H9 (cell line): Measurements from ENCODE around the gene ASTN2. TPM values are rescaled to one million over a fixed set of nuclear protein-coding genes. Genes with fewer than 3 reads are reported as not detected.

Source experiments
- DNase-seq: peaks from one replicate; pipeline ENCODE4 v3.0.0-alpha.2; 2017
- H2AFZ ChIP-seq: one replicate; pipeline ENCODE4 v1.6.1; 2013; ENCODE audit warnings: mild to moderate bottlenecking, low read length, control low read depth, moderate library complexity
- H2AK5ac ChIP-seq: 2 replicates; pipeline ENCODE4 v1.6.1; 2013; ENCODE audit warnings: low read length, control low read depth, mixed read lengths; ENCODE audit not compliant: insufficient read length
- H2BK120ac ChIP-seq: one replicate; pipeline ENCODE4 v1.6.1; 2013; ENCODE audit warnings: low read depth, mild to moderate bottlenecking, low read length, control low read depth, inconsistent platforms; ENCODE audit not compliant: poor library complexity, severe bottlenecking
- H2BK12ac ChIP-seq: 2 replicates; pipeline ENCODE4 v1.6.1; 2013; ENCODE audit warnings: low read length, control low read depth, mixed read lengths, low read depth; ENCODE audit not compliant: insufficient read length
- H2BK15ac ChIP-seq: 2 replicates; pipeline ENCODE4 v1.6.1; 2013; ENCODE audit warnings: low read depth, low read length, control low read depth
- H2BK20ac ChIP-seq: one replicate; pipeline ENCODE4 v1.6.1; 2013; ENCODE audit warnings: low read depth, mild to moderate bottlenecking, low read length, control low read depth, inconsistent platforms; ENCODE audit not compliant: poor library complexity, severe bottlenecking
- H2BK5ac ChIP-seq: 2 replicates; pipeline ENCODE4 v1.6.1; 2013; ENCODE audit warnings: low read length, control low read depth, mixed read lengths; ENCODE audit not compliant: insufficient read length
- H3K14ac ChIP-seq: 2 replicates; pipeline ENCODE4 v1.6.1; 2013; ENCODE audit warnings: low read length, control low read depth; ENCODE audit not compliant: insufficient read depth
- H3K18ac ChIP-seq: 2 replicates; pipeline ENCODE4 v1.6.1; 2013; ENCODE audit warnings: low read depth, mild to moderate bottlenecking, mixed read lengths, low read length, control low read depth; ENCODE audit not compliant: insufficient read length
- H3K23ac ChIP-seq: 2 replicates; pipeline ENCODE4 v1.6.1; 2013; ENCODE audit warnings: low read length, control low read depth, mixed read lengths, low read depth; ENCODE audit not compliant: insufficient read length
- H3K23me2 ChIP-seq: 2 replicates; pipeline ENCODE4 v1.6.1; 2013; ENCODE audit warnings: low read depth, mild to moderate bottlenecking, mixed read lengths, low read length, control low read depth; ENCODE audit not compliant: insufficient read length, poor library complexity, severe bottlenecking
- H3K27ac ChIP-seq: 2 replicates; pipeline ENCODE4 v1.5.1; 2013; ENCODE audit warnings: low read length, control low read depth, mixed read lengths, low read depth; ENCODE audit not compliant: insufficient read length
- H3K27me3 ChIP-seq: 2 replicates; pipeline ENCODE4 v1.6.1; 2013; ENCODE audit warnings: low read length, control low read depth, inconsistent platforms; ENCODE audit not compliant: insufficient read depth
- H3K4ac ChIP-seq: 2 replicates; pipeline ENCODE4 v1.6.1; 2013; ENCODE audit warnings: low read depth, mild to moderate bottlenecking, control low read depth, inconsistent platforms, low read length, moderate library complexity
- H3K4me1 ChIP-seq: 2 replicates; pipeline ENCODE4 v1.6.1; 2013; ENCODE audit warnings: low read length, control low read depth, inconsistent platforms; ENCODE audit not compliant: insufficient read depth
- H3K4me2 ChIP-seq: 2 replicates; pipeline ENCODE4 v1.6.1; 2013; ENCODE audit warnings: low read length, control low read depth, mixed read lengths; ENCODE audit not compliant: insufficient read length, insufficient read depth
- H3K56ac ChIP-seq: 2 replicates; pipeline ENCODE4 v1.6.1; 2013; ENCODE audit warnings: low read depth, mild to moderate bottlenecking, mixed read lengths, low read length, control low read depth; ENCODE audit not compliant: insufficient read length
- H3K79me1 ChIP-seq: 2 replicates; pipeline ENCODE4 v1.6.1; 2013; ENCODE audit warnings: low read depth, mild to moderate bottlenecking, moderate library complexity, low read length, control low read depth, inconsistent platforms; ENCODE audit not compliant: insufficient read depth, poor library complexity, severe bottlenecking
- H3K79me2 ChIP-seq: 2 replicates; pipeline ENCODE4 v1.6.1; 2013; ENCODE audit warnings: low read length, control low read depth, inconsistent platforms; ENCODE audit not compliant: insufficient read depth
- H3K9ac ChIP-seq: 2 replicates; pipeline ENCODE4 v1.6.1; 2013; ENCODE audit warnings: low read length, control low read depth, mixed read lengths; ENCODE audit not compliant: insufficient read length; ENCODE audit errors: extremely low read depth
- H3K9me3 ChIP-seq: one replicate; pipeline ENCODE4 v1.6.1; 2013; ENCODE audit warnings: low read depth, low read length, inconsistent platforms; ENCODE audit not compliant: control insufficient read depth
- H3T11ph ChIP-seq: one replicate; pipeline ENCODE4 v1.6.1; 2013; ENCODE audit warnings: mild to moderate bottlenecking, low read length, control low read depth, inconsistent platforms
- H4K20me1 ChIP-seq: one replicate; pipeline ENCODE4 v1.6.1; 2013; ENCODE audit not compliant: control insufficient read depth, insufficient read length, insufficient read depth
- H4K5ac ChIP-seq: 2 replicates; pipeline ENCODE4 v1.6.1; 2013; ENCODE audit warnings: low read depth, mild to moderate bottlenecking, mixed read lengths, low read length, control low read depth; ENCODE audit not compliant: insufficient read length
- H4K8ac ChIP-seq: replicated peaks from 2 replicates; pipeline ENCODE4 v1.6.1; 2013; ENCODE audit warnings: low read length, control low read depth, mixed read lengths, low read depth; ENCODE audit not compliant: insufficient read length
- H4K91ac ChIP-seq: 2 replicates; pipeline ENCODE4 v1.6.1; 2013; ENCODE audit warnings: low read depth, mild to moderate bottlenecking, moderate library complexity, mixed read lengths, low read length, control low read depth; ENCODE audit not compliant: insufficient read length
- H3K27ac Mint-ChIP-seq, 3 experiments: 2 replicates in 2 of 3; 3 replicates in 1 of 3; pipeline ENCODE4 v1.8.0; 2020 to 2021; ENCODE audit warnings: mixed read lengths in 3 of 3, mild to moderate bottlenecking in 1 of 3, moderate library complexity in 1 of 3
- H3K27me3 Mint-ChIP-seq: 2 replicates; pipeline ENCODE4 v1.8.0; 2021; ENCODE audit warnings: low read depth, mild to moderate bottlenecking, moderate library complexity, mixed read lengths
- H3K36me3 Mint-ChIP-seq, 3 experiments: 2 replicates in 2 of 3; 3 replicates in 1 of 3; pipeline ENCODE4 v1.8.0; 2020 to 2021; ENCODE audit warnings: low read depth in 3 of 3, mixed read lengths in 3 of 3; ENCODE audit not compliant: insufficient read depth in 1 of 3
- H3K4me1 Mint-ChIP-seq, 2 experiments: 2 replicates each; pipeline ENCODE4 v1.8.0; 2020; ENCODE audit warnings: mixed read lengths in 2 of 2
- H3K4me3 Mint-ChIP-seq, 2 experiments: 2 replicates in 1 of 2; 3 replicates in 1 of 2; pipeline ENCODE4 v1.8.0; 2020 to 2021; ENCODE audit warnings: mild to moderate bottlenecking in 2 of 2, mixed read lengths in 2 of 2, moderate library complexity in 1 of 2
- H3K9me3 Mint-ChIP-seq, 2 experiments: 2 replicates in 1 of 2; 3 replicates in 1 of 2; pipeline ENCODE4 v1.8.0; 2020; ENCODE audit warnings: mild to moderate bottlenecking in 2 of 2, mixed read lengths in 2 of 2, moderate library complexity in 1 of 2
- WGBS: extraction: QIAGEN DNeasy Blood & Tissue Kit; methylation state at CpG from one replicate; pipeline ENCODE4 v1.1.7; 2013; ENCODE audit warnings: missing lambda C conversion rate, low lambda C conversion rate, mixed read lengths; ENCODE audit not compliant: insufficient read length; ENCODE audit errors: extremely low coverage; 5-methylcytosine and 5-hydroxymethylcytosine counted together
- total RNA-seq: library from RNA; stranded (reverse); gene quantifications from 2 replicates; pipeline ENCODE4 v1.2.1, GENCODE V29; 2021
- TF ChIP-seq, protein P1 (sequence below): fragments of 200-600 bp; sonication (generic); conservative IDR thresholded peaks from 3 replicates; pipeline ENCODE4 v1.8.0; 2021; ENCODE audit warnings: antibody characterized with exemption, mild to moderate bottlenecking

The ASTN2 gene
- total RNA-seq, 1 experiment from 2014 or later: 9.7 TPM

DNA sequence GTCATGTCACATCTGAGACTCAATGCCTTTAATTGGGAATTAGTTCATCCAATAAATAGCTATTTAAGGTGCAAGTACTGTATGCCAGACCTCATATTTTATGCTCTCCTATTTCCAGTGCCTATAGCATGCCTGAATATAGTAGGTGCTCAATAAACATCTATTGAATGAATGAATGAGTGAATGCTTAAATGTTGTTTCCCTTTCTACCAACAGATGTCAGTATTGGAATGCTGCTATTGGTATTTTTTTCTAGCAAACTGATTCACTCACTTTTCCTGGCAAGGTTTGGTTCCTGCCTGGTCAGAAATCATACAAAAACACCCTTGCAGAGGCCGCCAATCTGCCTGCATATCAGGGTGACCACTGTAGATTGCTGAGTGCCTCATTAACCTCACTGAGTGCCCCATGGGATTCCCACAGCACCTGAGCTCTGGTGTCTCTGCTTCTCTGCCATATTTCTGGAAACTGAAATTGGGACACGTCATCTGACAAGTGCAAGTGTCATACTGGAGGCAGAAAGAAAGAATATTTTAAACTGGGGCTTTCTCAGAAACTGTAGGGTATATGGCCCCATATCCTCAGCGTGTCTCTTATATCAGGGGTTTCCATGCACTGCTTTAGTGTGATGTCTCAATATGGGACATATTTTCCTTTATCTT lies 368.1 kb downstream of the ASTN2 start:
- H3K18ac ChIP-seq: no peak overlapping the region
- no peak overlapping the region for H2BK15ac ChIP-seq
- H2BK12ac ChIP-seq: no peak overlapping the region
- WGBS: no CpG with 5 or more reads among the region's 3 CpGs
- Mint-ChIP-seq H3K4me1 (peaks cover 13 to 17% of the 10 kb centered on the region in 2 experiments), H3K36me3 (no peaks in the 10 kb centered on the region), H3K27me3 (no peaks in the 10 kb centered on the region), H3K9me3 (no peaks in the 10 kb centered on the region), H3K27ac (no peak overlapping the region), H3K4me3 (no peak overlapping the region)
- H3K79me2 ChIP-seq: peaks cover 1% of the 10 kb centered on the region; the same call in 1 of the 2 replicates
- no peak overlapping the region for H2BK20ac ChIP-seq
- no peak overlapping the region for H3K9ac ChIP-seq
- no peak overlapping the region for H3K4me2 ChIP-seq
- H3K23me2 ChIP-seq: no peaks in the 10 kb centered on the region
- no peak overlapping the region for H3T11ph ChIP-seq
- H4K5ac ChIP-seq: no peak overlapping the region
- H3K4me1 ChIP-seq: peaks cover 5% of the 10 kb centered on the region; the same call in 1 of the 2 replicates
- H3K27ac ChIP-seq: no peak overlapping the region
- H2BK120ac ChIP-seq: no peak overlapping the region
- H3K14ac ChIP-seq: no peak overlapping the region
- H3K4ac ChIP-seq: no peak overlapping the region
- H4K91ac ChIP-seq: no peak overlapping the region
- H3K23ac ChIP-seq: no peak overlapping the region
- H2AK5ac ChIP-seq: no peak overlapping the region
- no peaks in the 10 kb centered on the region for H4K20me1 ChIP-seq
- H2AFZ ChIP-seq: no peak overlapping the region
- no peaks in the 10 kb centered on the region for H3K27me3 ChIP-seq
- no peak overlapping the region for H2BK5ac ChIP-seq
- no peaks in the 10 kb centered on the region for H3K9me3 ChIP-seq
- no peak overlapping the region for H4K8ac ChIP-seq
- H3K79me1 ChIP-seq: no peaks in the 10 kb centered on the region
- H3K56ac ChIP-seq: no peak overlapping the region
- TF ChIP-seq, protein P1, sequence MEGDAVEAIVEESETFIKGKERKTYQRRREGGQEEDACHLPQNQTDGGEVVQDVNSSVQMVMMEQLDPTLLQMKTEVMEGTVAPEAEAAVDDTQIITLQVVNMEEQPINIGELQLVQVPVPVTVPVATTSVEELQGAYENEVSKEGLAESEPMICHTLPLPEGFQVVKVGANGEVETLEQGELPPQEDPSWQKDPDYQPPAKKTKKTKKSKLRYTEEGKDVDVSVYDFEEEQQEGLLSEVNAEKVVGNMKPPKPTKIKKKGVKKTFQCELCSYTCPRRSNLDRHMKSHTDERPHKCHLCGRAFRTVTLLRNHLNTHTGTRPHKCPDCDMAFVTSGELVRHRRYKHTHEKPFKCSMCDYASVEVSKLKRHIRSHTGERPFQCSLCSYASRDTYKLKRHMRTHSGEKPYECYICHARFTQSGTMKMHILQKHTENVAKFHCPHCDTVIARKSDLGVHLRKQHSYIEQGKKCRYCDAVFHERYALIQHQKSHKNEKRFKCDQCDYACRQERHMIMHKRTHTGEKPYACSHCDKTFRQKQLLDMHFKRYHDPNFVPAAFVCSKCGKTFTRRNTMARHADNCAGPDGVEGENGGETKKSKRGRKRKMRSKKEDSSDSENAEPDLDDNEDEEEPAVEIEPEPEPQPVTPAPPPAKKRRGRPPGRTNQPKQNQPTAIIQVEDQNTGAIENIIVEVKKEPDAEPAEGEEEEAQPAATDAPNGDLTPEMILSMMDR: peak; percentile 64
- DNase-seq: no peak
